K562 (cell line): ENCODE results near the gene ZNF276. TPM values are rescaled to one million over a fixed set of nuclear protein-coding genes. Genes with fewer than 3 reads are reported as not detected.

Source experiments
- ARID4B ChIP-seq: sonication (generic); formaldehyde crosslinking; IDR thresholded peaks from 2 replicates; pipeline ENCODE4 v1.8.0; 2022; ENCODE audit warnings: mild to moderate bottlenecking, missing genetic modification reagents
- CCNT2 ChIP-seq: IDR thresholded peaks from 2 replicates; pipeline ENCODE4 v1.6.1; 2011; ENCODE audit warnings: borderline replicate concordance, low read depth, mild to moderate bottlenecking, moderate library complexity, mixed read lengths, low read length; ENCODE audit not compliant: insufficient read length; ENCODE audit errors: extremely low read depth
- ELF2 ChIP-seq: fragments of 250-450 bp; sonication (Bioruptor Pico); IDR thresholded peaks from 2 replicates; pipeline ENCODE4 v1.5.0; 2021; ENCODE audit warnings: mild to moderate bottlenecking
- NCOA4 ChIP-seq: fragments of 450-650 bp; IDR thresholded peaks from 2 replicates; pipeline ENCODE4 v1.6.1; 2018; ENCODE audit warnings: mild to moderate bottlenecking; ENCODE audit not compliant: partially characterized antibody
- NONO ChIP-seq, 2 experiments: fragments of 200-400 bp in 1 of 2; fragments of 450-650 bp in 1 of 2; formaldehyde crosslinking in 1 of 2; IDR thresholded peaks; 2 replicates each; pipeline ENCODE4 v1.6.1; 2017; ENCODE audit warnings: low read depth in 2 of 2, mild to moderate bottlenecking in 2 of 2, moderate library complexity in 2 of 2, low read length in 1 of 2
- SETDB1 ChIP-seq: IDR thresholded peaks from one replicate; pipeline ENCODE4 v1.6.1; 2012; ENCODE audit warnings: low read length, control low read depth, inconsistent platforms
- SMARCE1 ChIP-seq: fragments of 450-650 bp; IDR thresholded peaks from 2 replicates; pipeline ENCODE4 v1.7.1; 2016; ENCODE audit warnings: mild to moderate bottlenecking
- SREBF1 ChIP-seq: fragments of 150-350 bp; IDR thresholded peaks from 2 replicates; pipeline ENCODE4 v1.6.1; 2014; ENCODE audit warnings: antibody characterized with exemption, low read depth, low read length, borderline replicate concordance
- THRAP3 ChIP-seq: fragments of 450-650 bp; IDR thresholded peaks from 2 replicates; pipeline ENCODE4 v1.6.1; 2016; ENCODE audit warnings: mild to moderate bottlenecking, inconsistent platforms, borderline replicate concordance
- ZNF146 ChIP-seq: IDR thresholded peaks from one replicate; pipeline ENCODE4 v1.6.1; 2018; ENCODE audit warnings: missing compliant biosample characterization; ENCODE audit not compliant: unreplicated experiment
- ZNF586 ChIP-seq: fragments of 450-650 bp; formaldehyde crosslinking; conservative IDR thresholded peaks from 2 replicates; pipeline ENCODE4 v1.4.0; 2020; ENCODE audit warnings: mild to moderate bottlenecking, moderate library complexity
- polyA plus RNA-seq, 8 experiments: library from polyadenylated mRNA; depleted of rRNA in 4 of 8; stranded (reverse) in 5 of 8; unstranded in 3 of 8; fragments of >200 nt; fragmentation: Nextera tagmentation in 2 of 8; fragmentation: Illumina TruSeq in 1 of 8; extraction: Ambion mirVana in 2 of 8; extraction: Trizol in 1 of 8; gene quantifications; 2 replicates each; pipeline versions ENCODE4 v1.2.1 to v1.2.3, GENCODE V29; 2011 to 2014; ENCODE audit warnings: inconsistent platforms in 1 of 8, missing spikeins in 1 of 8
- total RNA-seq, 7 experiments: library from RNA; depleted of rRNA in 6 of 7; stranded (reverse); fragments of >200 nt in 6 of 7; fragmentation: Illumina TruSeq in 2 of 7; extraction: Trizol in 2 of 7; gene quantifications; 2 replicates each; pipeline versions ENCODE4 v1.2.1 to v1.2.3, GENCODE V29; 2011 to 2021; ENCODE audit warnings: low replicate concordance in 1 of 7
- TF ChIP-seq, protein P1 (sequence below): fragments of 200-800 bp; sonication (Bioruptor generic); IDR thresholded peaks from 2 replicates; pipeline ENCODE4 v1.6.1; 2016; ENCODE audit warnings: missing genetic modification characterization, missing compliant biosample characterization
- TF ChIP-seq, protein P2 (sequence below): fragments of 250-450 bp; sonication (Bioruptor Pico); IDR thresholded peaks from 2 replicates; pipeline ENCODE4 v1.8.0; 2021; ENCODE audit warnings: moderate library complexity, mild to moderate bottlenecking, inconsistent platforms

Gene ZNF276
- total and polyA plus RNA-seq, 9 of the 15 experiments (the other 6 are each of a cell fraction or from before 2014, with no cell fraction given), result 0.49 to 43.9 (median 15.8) TPM

GRCh38 chr16:89701425-89702406 is 19.6 kb upstream of the ZNF276 start, which contains the start of gene SPATA2L (continued):
- TF ChIP-seq CCNT2 (peak; percentile 52), SETDB1 (no peak), ZNF146 (CRISPR knock-in tag) (no peak), ARID4B (CRISPR knock-in tag) (peak; percentile 74; the same call in 1 of the 2 replicates), ELF2 (CRISPR knock-in tag) (no peak), NCOA4 (no peak), NONO (IDR thresholded peaks at IDR 0.05; ENCODE audit: low read depth in 2 of 2, low read length in 1 of 2) (0 out of 4 replicates have a peak, but pooled peaks of 1 of the 2 experiments have one; percentile 52), ZNF586 (no peak), SREBF1 (no peak), THRAP3 (no peak), SMARCE1 (no peak)
- TF ChIP-seq, protein P1, sequence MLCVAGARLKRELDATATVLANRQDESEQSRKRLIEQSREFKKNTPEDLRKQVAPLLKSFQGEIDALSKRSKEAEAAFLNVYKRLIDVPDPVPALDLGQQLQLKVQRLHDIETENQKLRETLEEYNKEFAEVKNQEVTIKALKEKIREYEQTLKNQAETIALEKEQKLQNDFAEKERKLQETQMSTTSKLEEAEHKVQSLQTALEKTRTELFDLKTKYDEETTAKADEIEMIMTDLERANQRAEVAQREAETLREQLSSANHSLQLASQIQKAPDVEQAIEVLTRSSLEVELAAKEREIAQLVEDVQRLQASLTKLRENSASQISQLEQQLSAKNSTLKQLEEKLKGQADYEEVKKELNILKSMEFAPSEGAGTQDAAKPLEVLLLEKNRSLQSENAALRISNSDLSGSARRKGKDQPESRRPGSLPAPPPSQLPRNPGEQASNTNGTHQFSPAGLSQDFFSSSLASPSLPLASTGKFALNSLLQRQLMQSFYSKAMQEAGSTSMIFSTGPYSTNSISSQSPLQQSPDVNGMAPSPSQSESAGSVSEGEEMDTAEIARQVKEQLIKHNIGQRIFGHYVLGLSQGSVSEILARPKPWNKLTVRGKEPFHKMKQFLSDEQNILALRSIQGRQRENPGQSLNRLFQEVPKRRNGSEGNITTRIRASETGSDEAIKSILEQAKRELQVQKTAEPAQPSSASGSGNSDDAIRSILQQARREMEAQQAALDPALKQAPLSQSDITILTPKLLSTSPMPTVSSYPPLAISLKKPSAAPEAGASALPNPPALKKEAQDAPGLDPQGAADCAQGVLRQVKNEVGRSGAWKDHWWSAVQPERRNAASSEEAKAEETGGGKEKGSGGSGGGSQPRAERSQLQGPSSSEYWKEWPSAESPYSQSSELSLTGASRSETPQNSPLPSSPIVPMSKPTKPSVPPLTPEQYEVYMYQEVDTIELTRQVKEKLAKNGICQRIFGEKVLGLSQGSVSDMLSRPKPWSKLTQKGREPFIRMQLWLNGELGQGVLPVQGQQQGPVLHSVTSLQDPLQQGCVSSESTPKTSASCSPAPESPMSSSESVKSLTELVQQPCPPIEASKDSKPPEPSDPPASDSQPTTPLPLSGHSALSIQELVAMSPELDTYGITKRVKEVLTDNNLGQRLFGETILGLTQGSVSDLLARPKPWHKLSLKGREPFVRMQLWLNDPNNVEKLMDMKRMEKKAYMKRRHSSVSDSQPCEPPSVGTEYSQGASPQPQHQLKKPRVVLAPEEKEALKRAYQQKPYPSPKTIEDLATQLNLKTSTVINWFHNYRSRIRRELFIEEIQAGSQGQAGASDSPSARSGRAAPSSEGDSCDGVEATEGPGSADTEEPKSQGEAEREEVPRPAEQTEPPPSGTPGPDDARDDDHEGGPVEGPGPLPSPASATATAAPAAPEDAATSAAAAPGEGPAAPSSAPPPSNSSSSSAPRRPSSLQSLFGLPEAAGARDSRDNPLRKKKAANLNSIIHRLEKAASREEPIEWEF (CRISPR knock-in tag), result no peak
- TF ChIP-seq, protein P2, sequence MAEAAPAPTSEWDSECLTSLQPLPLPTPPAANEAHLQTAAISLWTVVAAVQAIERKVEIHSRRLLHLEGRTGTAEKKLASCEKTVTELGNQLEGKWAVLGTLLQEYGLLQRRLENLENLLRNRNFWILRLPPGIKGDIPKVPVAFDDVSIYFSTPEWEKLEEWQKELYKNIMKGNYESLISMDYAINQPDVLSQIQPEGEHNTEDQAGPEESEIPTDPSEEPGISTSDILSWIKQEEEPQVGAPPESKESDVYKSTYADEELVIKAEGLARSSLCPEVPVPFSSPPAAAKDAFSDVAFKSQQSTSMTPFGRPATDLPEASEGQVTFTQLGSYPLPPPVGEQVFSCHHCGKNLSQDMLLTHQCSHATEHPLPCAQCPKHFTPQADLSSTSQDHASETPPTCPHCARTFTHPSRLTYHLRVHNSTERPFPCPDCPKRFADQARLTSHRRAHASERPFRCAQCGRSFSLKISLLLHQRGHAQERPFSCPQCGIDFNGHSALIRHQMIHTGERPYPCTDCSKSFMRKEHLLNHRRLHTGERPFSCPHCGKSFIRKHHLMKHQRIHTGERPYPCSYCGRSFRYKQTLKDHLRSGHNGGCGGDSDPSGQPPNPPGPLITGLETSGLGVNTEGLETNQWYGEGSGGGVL (CRISPR knock-in tag), result no peak
